Stimulated activated CD8-positive, alpha-beta memory T cell treated with anti-CD3 and anti-CD28 coated beads, Interleukin-7, amount 100 ng/mL, for 1 hour (primary cell): ENCODE data around the gene DDX39A.

Source experiments
- DNase-seq, 2 donors: peaks; one replicate each; pipeline ENCODE4 v3.0.0-alpha.2; 2020; ENCODE audit warnings: low read depth in 2 of 2

DDX39A gene

GRCh38 chr19:14363183-14364097 lies 55.7 kb downstream of the DDX39A start:
- DNase-seq: no peak

- DNase-seq: no peak
Measured at GRCh38 chr19:14361824-14362223, 57.3 kb downstream of the DDX39A start.
